ENCODE data around the gene RORB. TPM values are rescaled to one million over a fixed set of nuclear protein-coding genes. Genes with fewer than 3 reads are reported as not detected.

The RORB gene
- polyA plus RNA-seq, 3 donors = not detected

DNA sequence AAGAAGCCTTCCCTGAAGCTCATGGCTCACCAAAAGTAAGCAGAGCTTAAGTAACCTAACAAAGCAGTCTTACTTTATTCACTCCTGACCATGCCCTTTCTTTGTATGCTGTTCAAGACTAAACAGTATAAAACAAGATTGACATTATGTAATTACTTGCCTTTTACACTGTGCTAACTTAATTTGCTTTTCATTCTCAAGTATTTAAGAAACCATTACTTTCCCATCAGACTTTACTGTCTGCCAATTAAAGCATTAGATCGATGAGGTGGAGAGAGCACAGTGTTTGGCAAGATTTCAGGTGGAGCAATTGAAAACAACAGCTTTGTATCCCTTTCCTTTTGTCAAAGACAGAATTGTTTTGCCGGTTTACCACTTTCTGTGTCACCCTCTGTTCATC is 98.2 kb downstream of the RORB start:
- H3K4me2 ChIP-seq (replicated peaks; ENCODE audit: extremely low read depth, low read length, poor library complexity, severe bottlenecking) = no peak overlapping the region
- WGBS (ENCODE audit: insufficient coverage) = no CpG with 5 or more reads among the region's 2 CpGs
- H2AFZ ChIP-seq (ENCODE audit: insufficient read depth, low read depth, low read length, poor library complexity, severe bottlenecking) = no peak overlapping the region
- H3K4me3 ChIP-seq (replicated peaks in 1 of 3; ENCODE audit: low read depth in 2 of 3, low read length in 3 of 3) = no peak overlapping the region
- H4K20me1 ChIP-seq (ENCODE audit: insufficient read depth, low read length) = no peaks in the 10 kb centered on the region
- H3K27ac ChIP-seq (ENCODE audit: low read depth in 1 of 2, low read length in 2 of 2) = no peak overlapping the region
- peaks cover 0 to 2% (median 1%) of the 10 kb centered on the region in 3 donors for H3K27me3 Mint-ChIP-seq (ENCODE audit: low read depth in 3 of 3)
- DNase-seq = no peak
- H3K9me3 ChIP-seq (replicated peaks in 1 of 2; ENCODE audit: control insufficient read depth in 1 of 2, insufficient read depth in 1 of 2, low read length in 2 of 2) = no peaks in the 10 kb centered on the region
- H3K27me3 ChIP-seq (ENCODE audit: control insufficient read depth in 2 of 2, insufficient read depth in 2 of 2, low read length in 2 of 2) = no peaks in the 10 kb centered on the region
- intact Hi-C loops (cut with micrococcal nuclease) = no loop called here
- H3K27ac Mint-ChIP-seq = no peak overlapping the region
- no peaks in the 10 kb centered on the region for H3K36me3 ChIP-seq (replicated peaks in 1 of 2; ENCODE audit: control insufficient read depth in 1 of 2, insufficient read depth in 2 of 2, low read length in 2 of 2)
- H3K4me3 Mint-ChIP-seq = no peak overlapping the region
- H3K4me1 ChIP-seq (ENCODE audit: control insufficient read depth in 1 of 2, insufficient read depth in 2 of 2, low read length in 2 of 2) = no peaks in the 10 kb centered on the region
- no peaks in the 10 kb centered on the region for H3K9me3 Mint-ChIP-seq
- no peaks in the 10 kb centered on the region for H3K79me2 ChIP-seq (ENCODE audit: insufficient read depth, low read length)
- no peak overlapping the region for H3K9ac ChIP-seq (ENCODE audit: insufficient read depth, low read length, poor library complexity, severe bottlenecking)
- no peaks in the 10 kb centered on the region for H3K4me1 Mint-ChIP-seq
- no peaks in the 10 kb centered on the region for H3K36me3 Mint-ChIP-seq
- TF ChIP-seq, protein P1, sequence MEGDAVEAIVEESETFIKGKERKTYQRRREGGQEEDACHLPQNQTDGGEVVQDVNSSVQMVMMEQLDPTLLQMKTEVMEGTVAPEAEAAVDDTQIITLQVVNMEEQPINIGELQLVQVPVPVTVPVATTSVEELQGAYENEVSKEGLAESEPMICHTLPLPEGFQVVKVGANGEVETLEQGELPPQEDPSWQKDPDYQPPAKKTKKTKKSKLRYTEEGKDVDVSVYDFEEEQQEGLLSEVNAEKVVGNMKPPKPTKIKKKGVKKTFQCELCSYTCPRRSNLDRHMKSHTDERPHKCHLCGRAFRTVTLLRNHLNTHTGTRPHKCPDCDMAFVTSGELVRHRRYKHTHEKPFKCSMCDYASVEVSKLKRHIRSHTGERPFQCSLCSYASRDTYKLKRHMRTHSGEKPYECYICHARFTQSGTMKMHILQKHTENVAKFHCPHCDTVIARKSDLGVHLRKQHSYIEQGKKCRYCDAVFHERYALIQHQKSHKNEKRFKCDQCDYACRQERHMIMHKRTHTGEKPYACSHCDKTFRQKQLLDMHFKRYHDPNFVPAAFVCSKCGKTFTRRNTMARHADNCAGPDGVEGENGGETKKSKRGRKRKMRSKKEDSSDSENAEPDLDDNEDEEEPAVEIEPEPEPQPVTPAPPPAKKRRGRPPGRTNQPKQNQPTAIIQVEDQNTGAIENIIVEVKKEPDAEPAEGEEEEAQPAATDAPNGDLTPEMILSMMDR (IDR thresholded peaks at IDR 0.05) = no peak

DNA sequence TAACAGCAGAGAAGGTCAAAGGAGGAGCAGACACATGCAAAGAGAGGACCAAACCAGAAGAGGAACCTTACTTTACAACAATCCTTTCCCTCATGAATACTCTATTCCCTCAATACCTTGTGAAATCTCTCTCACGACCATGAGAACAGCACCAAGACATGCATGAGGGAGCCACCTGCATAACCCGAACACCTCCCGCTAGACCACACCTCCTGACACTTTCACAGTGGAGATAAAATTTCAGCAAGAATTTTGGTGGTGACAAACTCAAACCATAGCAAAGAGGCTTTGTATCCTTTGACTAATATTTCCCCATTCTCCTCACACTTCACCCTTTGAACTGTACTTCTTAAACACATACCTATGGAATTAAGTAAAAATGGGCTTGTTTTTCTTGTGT is 101.7 kb downstream of the RORB start:
- Histone ChIP-seq H4K20me1 (ENCODE audit: insufficient read depth, low read length) (no peaks in the 10 kb centered on the region), H3K4me3 (replicated peaks in 1 of 3; ENCODE audit: low read depth in 2 of 3, low read length in 3 of 3) (no peak overlapping the region), H3K4me1 (ENCODE audit: control insufficient read depth in 1 of 2, insufficient read depth in 2 of 2, low read length in 2 of 2) (no peaks in the 10 kb centered on the region), H3K9ac (ENCODE audit: insufficient read depth, low read length, poor library complexity, severe bottlenecking) (no peak overlapping the region), H2AFZ (ENCODE audit: insufficient read depth, low read depth, low read length, poor library complexity, severe bottlenecking) (no peak overlapping the region), H3K36me3 (replicated peaks in 1 of 2; ENCODE audit: control insufficient read depth in 1 of 2, insufficient read depth in 2 of 2, low read length in 2 of 2) (no peaks in the 10 kb centered on the region), H3K9me3 (replicated peaks in 1 of 2; ENCODE audit: control insufficient read depth in 1 of 2, insufficient read depth in 1 of 2, low read length in 2 of 2) (no peaks in the 10 kb centered on the region), H3K79me2 (ENCODE audit: insufficient read depth, low read length) (no peaks in the 10 kb centered on the region), H3K27me3 (ENCODE audit: control insufficient read depth in 2 of 2, insufficient read depth in 2 of 2, low read length in 2 of 2) (no peaks in the 10 kb centered on the region), H3K4me2 (replicated peaks; ENCODE audit: extremely low read depth, low read length, poor library complexity, severe bottlenecking) (no peak overlapping the region), H3K27ac (ENCODE audit: low read depth in 1 of 2, low read length in 2 of 2) (no peak overlapping the region)
- no peaks in the 10 kb centered on the region for H3K9me3 Mint-ChIP-seq
- H3K4me3 Mint-ChIP-seq = no peak overlapping the region
- no peaks in the 10 kb centered on the region for H3K4me1 Mint-ChIP-seq
- no peak for DNase-seq
- WGBS (ENCODE audit: insufficient coverage) = no CpG with 5 or more reads among the region's 3 CpGs
- intact Hi-C loops (cut with micrococcal nuclease) = no loop called here
- H3K27ac Mint-ChIP-seq = no peak overlapping the region
- no peaks in the 10 kb centered on the region for H3K36me3 Mint-ChIP-seq
- H3K27me3 Mint-ChIP-seq (ENCODE audit: low read depth in 3 of 3) = peaks cover 0 to 2% (median 0%) of the 10 kb centered on the region in 3 donors
- TF ChIP-seq, protein P1 (IDR thresholded peaks at IDR 0.05) = no peak
